Inferior parietal cortex (tissue), 1 donor: ENCODE results near the gene PSMB7.

ENCODE experiments used
- DNase-seq: peaks from one replicate; pipeline ENCODE4 v3.0.0-alpha.2; 2016; ENCODE audit errors: extremely low spot score

Gene PSMB7

DNA sequence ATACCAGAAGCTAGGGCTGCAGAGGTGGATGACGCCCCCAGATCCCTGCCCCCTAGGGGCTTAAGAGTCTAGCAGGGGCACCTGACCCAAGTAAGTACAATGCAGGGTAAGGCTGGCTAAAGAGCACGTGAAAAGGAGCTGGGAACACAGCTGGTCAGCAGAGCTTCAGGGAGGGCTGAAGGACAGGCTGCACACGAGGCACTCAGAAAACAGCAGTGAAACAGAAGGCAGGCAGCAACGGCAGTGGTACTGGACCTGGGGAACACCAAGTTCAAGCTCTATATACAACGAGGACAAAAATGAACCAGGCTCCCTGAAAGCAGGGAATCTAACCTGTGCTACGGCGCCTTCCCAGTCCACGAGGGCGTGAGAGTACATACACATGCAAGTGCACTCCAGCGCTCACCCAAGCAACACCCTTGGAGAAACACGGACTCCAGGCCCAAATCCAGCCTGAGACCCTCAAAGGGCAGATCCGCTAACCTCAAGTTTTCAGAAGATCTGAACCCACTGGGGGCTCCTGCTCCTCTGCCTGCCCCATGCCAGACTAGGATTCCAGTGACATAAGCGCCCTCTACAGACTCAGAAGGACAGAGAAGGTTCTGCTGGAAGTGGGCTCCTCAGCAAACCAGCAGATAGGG lies 57.4 kb downstream of the PSMB7 start:
- no peak for DNase-seq

DNA sequence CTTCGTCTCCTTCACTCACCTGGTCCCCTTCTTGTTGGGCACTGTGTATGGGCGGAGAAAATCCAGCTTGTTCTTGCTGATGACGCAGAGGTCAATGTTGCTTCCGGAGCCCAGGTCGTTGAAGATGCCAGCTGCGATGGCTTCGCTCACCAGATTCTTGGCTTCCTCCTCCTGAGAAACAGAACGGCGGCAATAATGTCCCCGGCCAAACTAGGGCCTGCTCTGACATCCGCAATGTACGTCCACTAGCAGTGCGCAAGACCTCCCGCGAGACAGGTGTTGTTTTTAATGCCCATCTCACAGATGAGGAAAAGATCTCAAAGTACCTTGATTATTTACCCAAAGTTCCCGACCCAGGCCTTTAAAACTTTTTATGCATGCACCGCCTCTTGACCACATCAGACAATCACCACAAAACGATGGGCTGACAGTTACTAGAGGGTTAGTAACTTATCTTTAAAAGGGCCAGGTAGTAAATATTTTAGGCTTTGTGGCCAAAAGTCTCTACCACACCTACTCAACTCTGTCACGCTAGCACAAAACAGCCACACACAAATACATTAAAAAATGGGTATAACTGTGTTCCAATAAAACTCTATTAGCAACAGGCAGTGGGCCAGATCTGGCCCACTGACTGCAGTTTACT lies 58.4 kb downstream of the PSMB7 start:
- DNase-seq = no peak

DNA sequence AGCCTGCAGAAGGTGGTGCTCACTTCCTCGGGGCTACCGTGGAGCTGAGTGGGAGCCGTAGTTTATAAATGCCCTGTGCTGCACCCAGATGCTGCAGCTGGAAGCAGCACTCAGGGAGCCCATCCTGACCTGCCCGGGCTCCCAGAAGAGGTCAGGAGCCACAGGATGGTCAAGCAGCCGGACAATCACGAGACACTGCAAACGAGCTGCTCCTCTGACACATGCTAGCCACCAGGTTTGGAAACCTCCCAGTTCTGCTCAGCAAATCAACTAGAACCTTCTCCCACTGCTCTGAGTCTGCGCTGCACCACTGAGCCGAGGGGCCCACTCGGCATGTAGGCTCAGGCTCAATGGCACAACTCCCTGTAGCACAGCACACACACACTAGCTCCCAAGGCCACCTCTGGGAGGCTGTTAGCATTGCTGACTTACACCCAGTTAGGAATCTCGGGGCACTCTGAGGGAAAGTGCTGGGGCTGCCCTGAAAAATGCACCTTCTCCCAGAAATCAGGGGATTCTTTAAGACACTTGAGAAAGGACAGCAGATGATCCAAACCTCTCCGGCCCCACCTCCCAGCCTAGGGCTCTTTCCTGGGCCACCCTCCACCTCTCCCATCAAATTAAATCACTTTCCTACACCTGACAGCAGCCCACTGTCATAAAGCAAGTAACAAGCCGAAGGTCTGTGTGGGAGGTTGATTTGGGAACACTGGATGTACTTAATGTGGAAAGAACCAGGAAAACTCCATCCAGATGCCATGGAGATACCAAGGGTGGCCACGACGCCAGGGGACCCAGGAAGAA lies 59.1 kb downstream of the PSMB7 start:
- no peak for DNase-seq

DNA sequence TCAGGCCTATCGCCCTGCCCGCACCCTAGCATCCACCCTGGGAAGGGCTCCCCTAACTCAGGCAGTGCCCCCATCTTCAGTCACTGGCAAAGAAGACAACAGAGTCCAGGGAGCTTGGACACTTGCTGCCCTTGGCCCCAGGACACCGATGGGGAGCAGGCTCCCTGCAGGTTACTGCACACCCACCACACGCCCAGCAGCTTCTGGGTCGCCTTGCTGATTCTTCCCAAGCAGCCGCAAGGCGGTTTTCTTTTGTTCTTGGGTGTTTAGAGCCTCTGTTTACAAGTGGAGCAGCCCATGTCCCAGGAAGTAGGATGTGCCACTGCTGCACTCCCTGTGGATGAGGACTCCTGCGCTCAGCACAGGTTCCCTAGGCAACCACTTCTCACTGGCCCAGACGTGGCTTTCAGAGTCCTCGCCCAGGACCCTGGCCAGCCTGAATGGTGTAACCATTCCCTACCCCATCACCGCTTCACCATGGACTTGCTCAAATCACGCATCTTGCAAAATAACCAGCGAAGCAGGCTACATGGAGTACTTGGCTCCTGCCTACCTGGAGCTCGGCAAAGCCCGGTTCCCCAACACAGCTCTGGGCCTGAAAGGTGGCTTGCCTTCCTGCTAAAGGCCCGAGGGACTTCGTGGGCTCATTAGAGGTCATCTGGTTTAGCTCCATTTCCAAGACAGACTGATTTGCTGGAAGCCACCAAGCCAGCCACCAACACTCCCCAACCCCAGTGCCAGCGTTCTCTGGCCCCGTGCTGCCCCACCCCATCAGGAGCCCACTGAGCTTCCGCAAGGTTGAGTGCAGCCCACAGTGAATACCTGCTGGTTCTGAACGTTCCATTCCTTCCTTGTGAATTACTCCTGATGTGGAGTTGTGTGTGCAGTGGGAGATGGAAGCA lies 60.0 kb downstream of the PSMB7 start:
- DNase-seq = no peak

DNA sequence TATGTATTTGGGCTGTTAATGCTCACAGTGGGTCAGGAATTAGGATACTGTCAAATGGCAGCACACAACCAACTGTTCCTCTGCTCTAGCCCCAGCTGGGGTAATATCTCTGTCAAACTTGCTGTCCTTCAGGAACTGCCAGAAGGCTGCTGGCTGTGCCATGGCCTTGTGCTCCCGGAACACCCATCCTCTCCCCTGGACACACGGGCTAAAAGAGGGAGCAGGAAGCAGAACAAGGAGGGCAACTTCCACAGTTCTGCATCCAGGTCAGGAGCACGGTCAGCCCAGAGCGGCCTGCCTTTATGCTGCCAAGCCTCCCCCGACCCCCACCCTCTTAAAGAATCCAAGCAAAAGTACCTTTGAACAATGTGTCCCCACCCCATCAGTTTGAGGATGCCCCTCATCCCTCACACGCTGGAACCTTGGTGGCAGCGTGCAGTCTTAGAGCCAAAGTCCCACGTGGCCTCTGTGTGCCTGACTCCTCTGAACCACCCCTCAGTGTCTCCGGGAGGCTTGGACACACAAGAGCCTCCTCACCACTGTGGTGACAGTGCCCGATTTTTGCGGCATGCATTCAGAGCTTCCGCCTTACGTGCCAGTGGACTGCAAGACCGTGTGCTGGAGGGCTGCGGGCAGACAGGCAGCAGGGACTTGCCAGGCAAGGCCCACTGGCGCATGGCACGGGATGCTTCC lies 60.8 kb downstream of the PSMB7 start:
- no peak for DNase-seq

DNA sequence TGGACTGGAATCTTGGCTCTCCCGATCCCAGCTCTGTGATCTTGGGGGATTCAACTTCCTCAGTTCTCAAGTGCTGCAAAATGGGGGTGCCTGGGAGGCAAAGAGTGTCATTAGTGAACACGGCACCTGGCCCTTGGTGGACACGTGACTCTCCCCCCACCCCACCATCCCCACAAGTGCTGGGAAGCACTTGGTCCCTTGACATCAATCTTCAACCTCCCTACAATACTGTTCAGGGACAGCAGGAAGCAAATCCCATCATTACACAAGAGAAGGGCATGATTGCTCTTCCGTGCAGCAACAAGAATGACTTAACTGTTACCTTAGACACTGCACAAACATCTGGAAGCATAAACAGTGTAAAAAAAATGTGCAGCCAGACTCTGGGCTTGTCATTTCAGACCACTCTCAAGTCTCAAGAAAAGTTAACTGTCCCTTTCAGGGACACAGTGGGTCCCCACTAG lies 61.4 kb downstream of the PSMB7 start:
- no peak for DNase-seq

DNA sequence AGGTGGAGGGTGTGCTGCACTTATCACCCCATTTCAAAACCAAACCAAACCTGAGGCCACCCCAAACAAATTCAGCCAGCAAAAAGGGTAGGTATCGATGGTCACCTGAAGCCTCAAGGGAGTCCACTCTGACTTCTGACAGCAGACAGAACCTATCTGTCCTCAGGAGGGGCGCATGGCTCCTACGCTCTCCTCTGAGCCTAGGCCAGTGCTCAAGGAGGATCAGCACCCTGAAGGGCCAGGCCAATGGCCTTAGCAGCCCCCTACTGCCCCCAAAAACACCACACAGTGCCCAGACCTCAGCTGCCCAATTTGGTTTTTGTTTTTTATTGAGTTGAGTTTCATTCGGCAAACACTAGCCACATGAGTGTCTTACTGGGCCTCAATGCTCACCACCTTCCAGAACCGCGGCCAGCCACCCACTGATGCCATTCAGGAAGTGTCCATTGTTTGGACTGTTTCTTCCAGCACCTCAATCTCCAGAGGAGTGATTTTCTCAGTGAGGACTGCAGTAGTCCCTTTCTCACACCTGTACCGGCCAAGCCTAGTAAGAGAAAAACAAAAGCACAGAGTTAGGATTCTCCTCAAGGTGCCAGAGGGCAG lies 62.0 kb downstream of the PSMB7 start:
- no peak for DNase-seq

DNA sequence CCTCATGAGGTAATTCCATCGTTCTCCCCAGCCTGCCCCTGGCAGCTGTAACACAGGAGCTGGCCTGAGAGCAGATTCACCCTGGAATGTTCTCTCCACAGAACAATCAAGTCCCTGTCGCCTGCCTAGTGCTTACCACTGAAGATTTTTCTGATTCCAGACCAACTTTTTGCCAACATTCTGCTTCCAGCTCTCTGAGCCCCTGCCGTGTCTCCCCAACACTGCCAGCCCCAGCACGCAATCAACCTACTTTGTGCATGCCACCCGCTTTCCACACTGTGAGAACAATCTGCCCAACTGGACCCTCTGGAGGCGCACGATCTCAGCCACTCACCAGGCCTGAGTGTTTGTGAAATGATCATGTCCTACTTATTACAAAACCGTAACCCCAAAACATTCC lies 62.6 kb downstream of the PSMB7 start:
- DNase-seq = no peak

DNA sequence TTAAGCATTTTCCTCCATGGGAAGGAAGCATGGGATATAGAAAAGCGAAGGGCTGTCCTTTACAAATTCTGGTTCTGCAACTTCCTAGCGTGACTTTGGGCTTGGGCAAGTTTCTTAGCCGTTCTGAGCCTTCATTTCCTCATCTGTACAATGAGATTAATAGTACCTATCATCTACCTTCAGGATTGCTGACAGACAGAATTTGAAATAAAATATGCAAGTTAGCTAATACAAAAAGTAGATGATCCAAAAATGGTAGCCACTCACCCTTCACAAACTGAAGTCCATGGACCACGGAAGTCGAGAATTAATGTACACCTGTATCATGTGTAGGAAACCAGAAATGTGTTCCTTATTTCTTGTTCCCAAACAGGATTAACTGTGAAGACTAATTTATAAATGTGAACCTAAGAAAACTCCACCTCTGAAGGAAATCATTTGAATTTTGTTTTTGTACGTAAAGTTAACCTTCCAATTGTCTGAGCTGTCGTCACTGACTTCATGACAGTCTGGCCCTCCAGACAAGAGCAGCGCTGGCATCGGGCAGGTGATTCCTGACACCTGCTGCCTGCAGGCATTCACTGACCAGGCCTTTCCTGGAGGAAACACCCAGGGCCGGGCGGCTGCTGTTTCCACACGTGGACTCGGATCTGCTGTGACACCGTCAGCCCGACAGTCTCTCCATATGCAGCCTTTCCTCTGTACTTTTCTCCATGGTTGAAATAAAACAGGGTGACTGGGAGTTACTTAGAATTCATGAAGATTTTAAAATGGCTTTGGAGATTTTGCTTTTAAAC lies 63.4 kb downstream of the PSMB7 start:
- DNase-seq = no peak

DNA sequence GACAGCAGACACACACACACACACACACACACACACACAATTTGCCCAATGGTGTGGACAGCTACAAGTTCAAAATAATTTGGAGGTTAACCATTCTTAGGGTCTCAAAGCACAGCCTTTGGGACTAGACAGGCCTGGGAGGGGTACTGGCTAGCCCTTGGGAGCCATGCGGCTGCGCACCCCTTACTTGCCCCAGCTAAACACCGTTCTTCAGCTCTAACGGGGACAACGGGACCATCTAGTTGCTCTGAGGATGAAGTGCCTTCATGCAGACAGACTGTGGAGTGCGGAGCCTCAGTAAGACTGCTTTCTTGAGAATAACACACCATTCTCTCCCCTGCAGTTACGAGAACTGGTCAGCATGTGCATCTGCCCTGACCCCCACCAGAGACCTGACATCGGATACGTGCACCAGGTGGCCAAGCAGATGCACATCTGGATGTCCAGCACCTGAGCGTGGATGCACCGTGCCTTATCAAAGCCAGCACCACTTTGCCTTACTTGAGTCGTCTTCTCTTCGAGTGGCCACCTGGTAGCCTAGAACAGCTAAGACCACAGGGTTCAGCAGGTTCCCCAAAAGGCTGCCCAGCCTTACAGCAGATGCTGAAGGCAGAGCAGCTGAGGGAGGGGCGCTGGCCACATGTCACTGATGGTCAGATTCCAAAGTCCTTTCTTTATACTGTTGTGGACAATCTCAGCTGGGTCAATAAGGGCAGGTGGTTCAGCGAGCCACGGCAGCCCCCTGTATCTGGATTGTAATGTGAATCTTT lies 64.6 kb downstream of the PSMB7 start:
- no peak for DNase-seq

DNA sequence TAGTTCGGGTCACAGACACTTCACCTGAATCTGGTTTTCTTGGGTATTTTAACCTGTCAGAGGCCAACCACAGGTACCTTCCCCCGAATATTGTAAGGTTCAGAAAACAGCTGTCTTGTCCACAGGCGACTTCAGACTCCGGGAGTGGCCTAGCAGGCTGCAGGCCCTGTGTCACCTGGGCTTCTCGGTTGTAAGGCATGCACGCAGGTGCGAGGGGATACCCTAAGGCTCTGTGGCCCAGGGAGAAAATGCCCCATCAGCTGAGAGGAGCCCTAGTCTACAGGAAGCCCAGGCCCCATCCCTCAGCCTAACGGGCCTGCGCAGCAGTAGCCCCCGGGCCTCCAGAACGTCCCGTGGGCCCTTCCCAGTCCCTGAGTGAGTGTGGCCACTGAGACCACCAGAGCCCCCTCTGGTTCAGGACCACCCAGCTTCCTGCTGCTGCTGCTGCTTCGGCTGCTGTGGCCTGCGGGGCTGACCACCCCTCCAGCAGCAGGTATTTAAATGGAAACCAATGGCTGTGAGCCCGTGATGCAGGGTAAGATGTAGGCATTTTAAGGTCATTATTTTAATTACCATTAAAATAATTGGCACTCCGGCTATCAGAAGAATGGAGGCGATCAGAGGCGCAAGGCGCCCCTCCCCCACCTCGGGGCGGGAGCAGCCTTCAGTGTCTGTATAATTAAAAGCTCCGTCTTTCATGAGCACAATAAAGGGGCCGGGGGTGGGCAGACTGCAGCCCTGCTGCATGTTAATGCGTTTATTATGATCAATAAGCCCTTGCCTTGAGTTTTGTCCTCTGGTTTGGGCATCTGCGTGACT lies 65.4 kb downstream of the PSMB7 start:
- no peak for DNase-seq

DNA sequence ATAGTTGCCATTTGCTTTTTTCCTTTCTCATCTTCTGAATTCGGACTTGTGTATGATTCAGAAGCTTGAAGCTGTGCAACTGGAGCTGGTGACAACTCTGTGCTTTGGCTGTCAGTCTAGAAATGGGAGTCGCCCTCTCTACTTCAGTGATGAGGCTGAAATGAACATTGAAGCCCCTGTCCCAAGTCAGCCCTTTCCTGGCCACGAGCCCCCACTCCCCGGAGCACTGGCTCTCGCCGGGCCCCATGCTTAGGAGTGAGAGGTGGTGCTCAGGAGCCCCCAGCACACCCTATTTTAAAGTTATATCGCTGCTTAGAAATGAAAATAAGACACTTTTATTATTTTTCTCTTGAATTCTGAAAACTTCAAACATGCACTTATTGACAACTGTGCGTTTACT lies 66.0 kb downstream of the PSMB7 start:
- DNase-seq = no peak

DNA sequence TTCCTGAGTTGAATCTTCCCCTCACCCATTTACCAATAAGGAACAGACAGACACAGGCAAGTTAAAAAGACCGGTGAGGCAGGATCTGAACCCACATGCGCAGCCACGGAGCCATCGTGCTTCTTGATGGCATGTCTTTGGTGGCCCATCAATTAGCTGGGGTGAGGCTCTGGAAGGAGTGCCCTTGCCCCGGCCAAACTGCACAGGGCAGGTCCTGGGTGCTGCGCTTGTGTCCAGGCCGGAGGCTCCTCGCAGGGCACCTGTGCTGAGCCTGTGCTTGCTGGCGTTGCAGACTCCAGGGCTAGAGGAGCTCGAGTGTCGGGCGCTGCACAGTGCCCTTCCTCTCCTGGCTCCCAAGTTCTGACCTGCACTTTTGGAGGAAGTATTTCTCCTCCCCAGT lies 66.4 kb downstream of the PSMB7 start:
- DNase-seq = no peak

DNA sequence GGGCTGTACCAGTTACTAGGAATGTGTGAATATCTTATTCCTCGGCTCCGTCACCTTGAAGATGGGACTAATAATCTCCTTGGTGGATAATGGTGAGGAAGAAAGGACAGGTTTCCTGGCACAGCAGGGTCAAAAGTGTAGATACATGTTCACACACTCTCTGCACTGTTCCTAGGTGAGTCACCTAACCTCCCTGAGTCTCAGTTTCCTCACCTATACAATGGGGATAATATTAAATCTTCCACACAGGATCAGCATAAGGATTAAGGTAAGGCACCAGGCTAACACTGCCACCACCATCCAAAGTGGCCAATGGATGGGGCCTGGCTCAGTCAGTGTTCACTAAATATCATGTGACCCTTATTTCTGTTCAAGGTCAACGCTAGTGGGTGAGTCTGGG lies 66.9 kb downstream of the PSMB7 start:
- no peak for DNase-seq

DNA sequence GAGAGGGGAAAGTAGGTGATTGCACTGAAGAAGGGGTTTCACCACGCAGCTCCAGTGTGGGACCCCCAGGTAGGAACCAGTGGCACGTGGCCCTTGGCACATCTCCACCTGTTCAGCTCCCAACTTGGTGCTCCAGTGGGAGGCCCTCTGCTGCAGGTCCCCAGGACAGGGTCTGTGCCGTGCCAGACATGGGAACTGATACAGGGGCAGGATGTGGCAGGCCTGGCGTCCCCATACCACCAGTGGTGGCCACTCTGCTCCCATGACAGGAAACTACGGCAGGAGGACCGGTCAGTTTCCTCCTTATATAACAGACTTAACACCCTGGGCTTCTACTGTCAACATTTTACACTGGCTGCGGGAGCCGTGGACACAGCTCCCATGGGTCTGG lies 67.3 kb downstream of the PSMB7 start:
- no peak for DNase-seq

DNA sequence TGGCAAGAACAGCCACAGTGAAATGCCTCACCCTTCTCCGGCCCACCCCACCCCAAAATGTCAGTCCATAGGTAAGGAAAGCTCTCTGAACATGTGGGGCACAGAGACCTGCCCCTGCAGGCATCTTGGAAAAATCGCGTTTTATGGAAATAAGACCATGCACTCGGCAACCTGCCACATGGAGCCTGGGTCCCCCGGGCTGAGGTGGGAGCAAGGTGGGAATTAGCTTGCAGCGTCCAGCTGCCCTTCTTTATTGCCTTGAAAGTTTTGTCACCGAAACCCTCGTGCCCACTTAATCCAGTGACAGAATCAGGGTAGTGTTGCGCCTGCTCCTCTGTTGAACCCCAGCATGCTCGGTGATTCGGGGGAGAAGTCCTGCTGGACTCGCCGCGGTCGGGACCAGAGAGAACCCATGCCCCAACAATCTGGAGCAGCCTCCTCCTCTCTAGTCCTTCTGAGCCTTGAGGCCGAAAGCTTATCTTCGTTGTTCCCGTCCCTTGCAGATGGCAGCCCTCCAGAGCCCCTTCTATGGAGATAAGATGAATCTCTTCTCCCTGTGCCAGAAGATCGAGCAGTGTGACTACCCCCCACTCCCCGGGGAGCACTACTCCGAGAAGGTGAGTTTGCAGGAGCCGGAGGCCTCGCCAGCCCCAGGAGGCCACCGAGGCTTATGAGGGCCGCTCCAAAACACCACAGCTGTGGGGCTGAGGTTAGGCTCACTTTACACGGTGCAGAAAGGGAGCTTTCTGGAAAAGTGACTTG lies 67.9 kb downstream of the PSMB7 start:
- DNase-seq = no peak

DNA sequence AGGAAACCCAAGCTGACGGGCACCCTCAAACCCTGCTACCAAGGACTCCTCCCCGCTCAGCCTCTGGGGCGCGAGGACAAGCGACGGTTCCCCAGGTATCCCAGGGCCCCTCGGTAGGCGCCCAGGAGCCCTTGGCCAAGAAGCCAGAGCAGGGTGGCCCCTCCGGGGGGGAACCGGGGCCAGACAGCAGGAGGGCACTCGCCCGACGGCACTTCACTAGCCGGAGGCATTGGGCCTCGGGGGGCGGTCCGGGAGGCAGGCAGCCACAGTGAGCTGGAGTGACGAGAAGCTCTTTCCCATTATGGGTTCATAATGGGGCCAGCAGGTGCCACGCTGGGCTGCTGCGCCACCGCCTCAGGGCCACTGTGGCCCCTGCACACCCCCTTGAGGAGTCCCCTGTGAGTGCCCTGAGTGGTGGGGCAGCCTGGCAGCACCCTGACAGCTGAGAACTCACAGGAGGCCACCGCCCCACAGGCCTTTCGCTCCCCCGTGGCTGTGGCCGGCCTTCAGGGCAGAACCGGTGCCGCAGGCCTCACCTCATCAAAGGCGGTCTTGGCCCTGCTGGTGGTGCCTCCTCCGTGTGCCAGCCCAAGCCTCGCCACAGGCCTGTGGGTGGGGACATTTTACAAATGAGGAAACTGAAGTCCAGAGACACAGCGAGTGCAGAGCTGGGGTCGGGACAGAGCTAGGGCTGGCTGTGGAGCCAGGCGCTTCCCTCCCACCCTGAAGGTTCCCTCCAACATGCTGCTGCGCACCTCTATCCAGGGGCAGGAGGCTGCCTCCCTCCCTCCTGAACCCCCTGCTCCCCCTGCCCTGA lies 68.7 kb downstream of the PSMB7 start:
- no peak for DNase-seq
